Non-pigmented ciliary epithelial cell (primary cell): Measurements from ENCODE around the gene PRR5L.
A peak's percentile ranks its signal among the peaks of the same experiment; 100 is the strongest.

ENCODE experiments used
- DNase-seq: peaks from one replicate; pipeline ENCODE4 v3.0.0-alpha.2; 2010; ENCODE audit warnings: low read depth

The PRR5L gene

DNA sequence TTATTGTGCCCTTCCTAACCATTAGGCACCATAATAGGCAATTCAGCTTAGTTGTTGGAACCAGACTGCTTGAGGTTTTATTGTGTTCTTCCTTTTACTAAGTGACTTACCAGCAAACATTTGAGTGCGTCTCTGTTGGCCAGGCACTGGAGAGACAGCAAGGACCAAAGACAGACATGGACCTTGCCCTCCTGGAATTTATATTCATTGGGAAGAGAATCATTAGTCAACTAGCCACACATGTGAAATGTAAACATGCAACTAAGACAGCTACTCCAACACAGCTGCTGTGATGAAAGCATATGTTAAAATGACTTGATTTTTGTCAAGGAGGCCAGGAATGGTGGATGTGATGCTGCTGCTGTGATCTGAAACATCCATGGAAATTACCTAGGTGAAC lies 107.6 kb downstream of the PRR5L start:
- DNase-seq = no peak

- DNase-seq = no peak
Observed at GRCh38 chr11:36404831-36405230, 108.7 kb downstream of the PRR5L start.

DNA sequence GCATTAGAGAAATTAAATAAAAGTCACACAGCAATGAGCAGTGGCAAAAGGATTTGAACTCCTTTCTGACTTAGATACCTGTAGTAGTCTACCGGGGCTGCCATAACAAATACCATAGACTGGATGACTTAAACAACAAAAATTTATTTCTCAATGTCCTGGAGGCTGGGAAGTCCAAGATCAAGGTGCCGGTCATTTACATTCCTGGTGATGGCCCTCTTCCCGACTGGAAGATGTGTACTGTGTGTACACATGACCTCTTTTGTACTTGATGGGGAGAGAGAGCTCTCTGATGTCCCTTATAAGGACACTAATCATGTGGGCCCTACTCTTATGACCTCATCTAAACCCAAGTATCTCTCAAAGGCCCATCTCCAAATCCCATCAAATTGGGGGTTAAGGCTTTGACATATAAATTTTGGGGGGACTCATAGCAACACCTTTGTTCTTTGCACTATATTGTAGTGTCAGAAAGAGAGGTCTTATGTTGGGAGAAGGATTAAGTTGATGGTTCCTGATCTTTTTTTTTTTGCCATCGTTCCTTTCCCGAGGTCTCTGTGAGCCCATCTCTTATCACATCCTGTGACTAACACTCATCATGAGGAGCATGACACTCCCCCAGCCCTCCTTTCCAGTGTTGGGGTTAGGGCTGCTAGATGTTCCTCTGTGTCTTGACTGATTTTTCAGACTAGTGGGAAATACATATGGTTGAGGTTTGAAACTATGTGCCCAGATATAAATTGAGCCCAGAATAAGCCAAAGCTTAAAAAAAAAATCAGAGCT lies 109.7 kb downstream of the PRR5L start:
- no peak for DNase-seq

DNA sequence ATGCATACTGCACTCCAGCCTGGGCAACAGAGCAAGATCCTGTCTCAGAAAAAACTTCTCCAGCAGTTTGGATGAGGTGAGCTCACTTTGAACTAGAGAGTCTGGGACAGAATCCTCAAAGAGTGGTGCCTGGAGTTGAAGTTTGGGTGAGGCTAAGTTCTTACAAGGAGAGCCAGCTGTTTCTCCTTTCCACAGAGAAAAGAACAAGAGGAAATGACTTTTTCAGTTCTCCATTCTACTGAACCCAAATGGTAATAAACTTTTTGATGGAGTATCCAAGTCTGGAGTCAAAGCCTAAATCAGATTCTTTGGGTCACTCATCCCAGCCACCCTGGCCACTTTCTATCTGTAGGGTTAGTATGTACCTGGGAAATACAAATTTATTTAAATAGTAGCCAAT lies 111.3 kb downstream of the PRR5L start:
- DNase-seq = no peak

DNA sequence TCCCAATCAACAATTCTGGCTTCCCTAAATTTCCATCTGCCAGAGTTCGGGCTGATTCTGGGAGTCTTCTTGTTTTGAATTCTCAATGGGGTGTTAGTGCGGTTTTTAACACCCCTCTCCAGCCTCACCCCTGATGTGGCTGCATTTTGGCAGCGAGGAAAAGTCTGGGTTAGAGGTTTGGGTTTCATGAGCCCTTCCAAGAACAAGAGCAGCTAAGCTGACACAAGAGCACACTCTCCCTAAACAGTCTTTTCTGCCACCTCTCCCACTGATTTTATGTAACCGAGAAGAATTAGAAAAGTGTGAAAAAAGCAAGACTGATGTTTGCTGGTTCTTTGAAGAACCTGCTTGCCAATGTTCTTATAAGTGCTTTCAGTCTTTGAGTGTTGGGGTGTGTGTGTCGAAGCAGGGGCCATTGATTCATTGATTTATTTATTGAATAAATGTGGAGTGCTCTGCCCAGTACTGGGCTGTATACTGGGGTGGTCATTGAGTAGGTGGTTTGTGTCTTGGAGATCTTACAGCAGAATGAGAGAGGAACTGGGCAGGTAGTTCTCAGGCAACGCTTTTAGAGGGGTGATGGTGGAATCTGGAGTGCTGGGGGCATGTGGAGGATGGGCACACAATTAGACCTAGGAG lies 112.5 kb downstream of the PRR5L start:
- no peak for DNase-seq

- peak; percentile 72 for DNase-seq
Observed at GRCh38 chr11:36409152-36409816, 113.2 kb downstream of the PRR5L start.

GRCh38 chr11:36411202-36411640 lies 115.1 kb downstream of the PRR5L start:
- no peak for DNase-seq

DNA sequence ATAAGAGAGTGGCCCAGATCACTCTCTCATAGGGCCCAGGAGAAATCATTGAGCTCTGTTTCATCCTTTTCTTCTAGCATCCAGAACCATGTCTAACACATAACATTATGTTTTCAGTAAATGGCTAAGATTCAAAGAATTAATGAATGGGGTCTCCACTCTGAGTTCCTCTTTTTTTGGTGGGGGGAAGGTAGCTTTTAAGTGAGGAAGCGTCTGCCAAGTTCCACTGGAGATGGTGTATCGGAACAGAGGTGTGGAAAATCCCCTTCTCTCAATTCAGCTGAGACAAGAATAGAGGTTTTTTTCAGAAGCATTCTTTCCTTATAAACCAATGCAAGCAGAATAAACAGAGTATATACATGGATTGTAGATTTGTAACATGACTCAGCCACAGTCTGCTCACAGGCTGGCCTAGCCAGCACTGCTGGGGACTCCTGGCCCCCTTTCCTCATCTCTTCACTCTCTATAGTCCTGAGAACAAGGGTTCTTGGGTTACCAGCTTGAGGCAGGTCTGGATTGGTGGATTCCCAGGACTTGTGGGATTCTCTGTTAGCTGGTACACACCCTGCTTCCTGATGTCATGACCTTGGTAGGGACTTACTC lies 116.8 kb downstream of the PRR5L start:
- DNase-seq = peak; percentile 47

- DNase-seq = no peak
Observed at GRCh38 chr11:36417154-36417553, 121.1 kb downstream of the PRR5L start.

DNA sequence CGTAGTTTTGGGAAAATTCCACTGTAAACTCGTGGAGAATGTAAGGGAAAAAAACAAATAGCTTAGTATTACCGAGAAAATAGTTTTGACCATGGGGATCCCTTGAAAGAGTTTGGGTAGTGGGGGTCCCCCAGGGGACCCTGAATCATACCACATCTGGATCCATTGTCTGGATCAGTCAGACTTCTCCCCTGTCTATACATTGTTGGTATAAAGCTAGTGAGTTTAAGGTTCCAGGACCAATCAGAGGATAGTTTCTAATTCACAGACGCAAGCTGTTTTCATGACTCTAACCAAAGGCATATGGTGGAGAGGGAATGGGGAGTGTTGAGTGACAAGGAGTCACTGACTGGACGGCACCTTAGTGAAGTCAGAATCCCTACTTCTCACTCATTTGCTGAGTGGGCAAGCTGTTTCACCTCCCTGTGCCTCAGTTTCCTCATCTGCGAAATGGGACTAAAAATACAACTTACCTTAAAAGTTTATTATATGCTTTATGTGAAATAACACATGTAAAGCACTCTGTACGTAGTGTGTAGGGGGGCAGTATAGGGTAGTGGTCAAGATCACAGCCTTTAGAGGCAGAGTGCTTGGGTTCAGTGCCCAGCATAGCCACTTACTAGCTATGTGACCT lies 123.8 kb downstream of the PRR5L start:
- no peak for DNase-seq

DNA sequence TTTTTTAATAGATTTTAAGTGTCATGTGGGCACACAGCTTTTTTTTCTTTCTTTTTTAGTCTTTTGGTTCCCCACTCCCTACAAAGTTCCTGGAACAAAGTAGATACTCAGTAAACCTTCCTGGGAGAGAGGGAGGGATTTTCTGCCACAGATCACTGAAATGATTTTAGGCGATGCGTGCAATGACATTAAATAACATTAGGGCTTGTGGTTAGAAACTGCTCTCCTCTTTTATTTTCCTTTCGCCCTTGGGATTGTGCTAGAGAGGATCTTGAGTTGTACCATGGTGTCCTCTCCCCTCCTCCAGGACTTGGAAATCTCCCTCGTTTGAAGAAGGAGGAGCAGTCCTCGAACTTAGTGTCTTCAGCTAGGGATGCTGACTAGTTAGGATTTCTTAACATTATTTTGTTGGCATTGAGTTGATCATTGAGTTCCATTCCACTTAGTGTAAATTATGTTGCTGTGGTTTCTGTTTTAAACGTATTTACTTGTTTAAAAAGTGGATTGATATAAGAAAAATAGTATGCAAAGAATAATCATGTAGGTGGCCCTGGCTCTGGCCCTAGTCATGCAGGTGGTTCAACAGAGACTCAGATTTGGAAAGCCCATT lies 125.6 kb downstream of the PRR5L start:
- no peak for DNase-seq

GRCh38 chr11:36425561-36426081 lies 129.5 kb downstream of the PRR5L start:
- no peak for DNase-seq

- no peak for DNase-seq
Observed at GRCh38 chr11:36426226-36426848, 130.2 kb downstream of the PRR5L start.

- no peak for DNase-seq
Observed at GRCh38 chr11:36427079-36427478, 131.0 kb downstream of the PRR5L start.

DNA sequence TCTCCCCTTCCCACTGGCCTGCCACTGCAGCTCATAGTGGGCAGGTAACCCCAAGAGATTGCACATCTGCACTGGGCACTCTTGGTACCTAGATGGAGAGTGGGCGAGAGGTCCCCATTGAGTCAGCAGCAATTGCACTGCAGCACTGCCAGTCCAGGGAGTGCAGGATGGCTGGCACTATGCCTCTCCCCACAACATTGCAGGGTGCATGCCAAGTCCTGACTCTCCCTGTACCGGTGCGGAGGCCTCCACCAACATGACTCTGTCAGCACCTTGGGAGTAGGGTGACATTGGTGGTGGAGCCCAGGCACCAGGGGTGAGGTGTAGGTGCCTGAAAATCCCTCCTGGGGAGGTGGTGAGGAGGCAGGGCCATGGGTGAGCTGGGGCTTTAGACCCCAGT lies 131.8 kb downstream of the PRR5L start:
- no peak for DNase-seq

DNA sequence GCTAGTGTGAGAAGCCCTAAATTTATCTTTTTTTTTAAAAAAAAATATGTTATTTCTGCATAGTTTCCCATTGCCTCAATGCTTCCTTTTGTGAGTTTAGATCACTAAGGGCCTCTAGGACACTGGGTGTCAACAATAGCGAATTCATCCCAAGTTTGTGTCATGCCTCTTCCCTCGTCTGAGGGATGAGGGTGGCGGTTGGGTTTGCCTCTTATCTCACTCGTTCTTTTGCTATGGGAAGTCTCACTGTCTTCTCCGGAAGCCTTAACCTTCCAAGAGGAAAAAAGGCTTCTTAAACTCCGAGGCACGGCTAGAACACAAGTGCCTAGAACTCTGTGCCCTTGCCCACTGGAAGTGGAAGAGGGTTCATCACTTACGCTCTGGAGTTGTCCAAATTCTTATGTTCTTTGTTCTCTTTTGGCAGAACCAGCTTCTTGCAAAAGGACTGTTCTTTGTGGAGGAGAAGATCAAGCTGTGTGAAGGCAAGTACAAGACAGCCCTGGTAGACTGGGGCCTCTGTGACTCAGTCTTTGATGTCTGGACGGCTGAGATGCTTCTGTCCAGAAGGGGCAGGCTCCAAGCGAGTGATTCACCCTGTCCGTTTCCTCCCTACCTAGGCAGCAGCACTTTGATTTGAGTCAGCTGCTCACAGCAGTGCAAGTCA lies 135.5 kb downstream of the PRR5L start:
- DNase-seq = peak; percentile 98

DNA sequence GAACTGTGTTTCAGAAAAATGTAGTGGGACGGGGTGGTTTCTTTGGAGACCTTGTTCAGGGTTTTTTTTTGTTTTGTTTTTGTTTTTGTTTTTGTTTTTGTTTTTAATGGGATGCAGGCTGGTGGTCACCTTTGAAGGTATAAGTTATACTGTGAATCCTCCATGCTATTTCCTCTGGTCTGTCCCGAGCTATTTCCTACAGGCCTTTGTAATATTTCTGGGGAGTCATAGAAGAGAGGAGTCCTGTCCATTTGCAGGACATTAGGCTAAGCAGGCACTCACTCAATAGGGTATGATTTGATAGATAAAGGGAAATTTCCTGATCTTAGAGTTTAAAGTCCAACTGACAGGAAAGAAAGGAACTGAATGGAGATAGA lies 136.0 kb downstream of the PRR5L start:
- DNase-seq = no peak

GRCh38 chr11:36432738-36433137 lies 136.7 kb downstream of the PRR5L start:
- DNase-seq = no peak

- DNase-seq = no peak
Observed at GRCh38 chr11:36436064-36436463, 140.0 kb downstream of the PRR5L start.

DNA sequence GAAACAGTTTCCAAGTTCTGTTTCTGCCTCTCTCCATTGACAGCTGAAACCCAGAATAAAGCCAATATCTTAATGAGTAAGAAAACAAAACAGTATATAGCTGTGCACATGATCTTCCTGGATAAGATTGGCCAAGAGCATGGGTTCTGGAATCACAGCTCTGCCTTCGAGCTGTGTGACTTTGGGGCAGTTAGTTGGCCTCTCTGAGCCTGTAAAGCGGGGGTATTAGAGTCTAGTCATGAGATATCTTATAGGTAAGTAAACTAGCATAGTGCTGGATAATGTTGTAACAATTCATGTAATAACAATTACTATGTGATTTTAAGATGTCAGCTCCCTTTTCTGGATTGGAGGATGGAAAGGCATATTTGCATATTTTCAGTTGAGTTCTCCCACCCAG lies 140.5 kb downstream of the PRR5L start:
- no peak for DNase-seq

- DNase-seq = no peak
Observed at GRCh38 chr11:36437413-36437812, 141.3 kb downstream of the PRR5L start.
